Measurements from ENCODE around the gene PLEKHB2.

- TF ChIP-seq EZH2 (IDR thresholded peaks at IDR 0.05) (no peak), POLR2AphosphoS5 (IDR thresholded peaks at IDR 0.05; ENCODE audit: borderline replicate concordance, low read depth, low read length) (no peak), FOXP2 (optimal IDR thresholded peaks at IDR 0.05; ENCODE audit: control extremely low read depth, extremely low read length, insufficient read depth) (no peak)
Measured at GRCh38 chr2:131142849-131143248, 37.7 kb downstream of the PLEKHB2 start.
